NCI-H2107 treated with DMSO at 0.1 percent for 48 hours (cell line): ENCODE data around the gene JADE2.
"Not testable (repeated sequence)": the region's sequence is repeated elsewhere in the genome, so short reads cannot be mapped to it uniquely, and the experiment has no call there.

ENCODE experiments used
- DNase-seq: peaks from one replicate; lab custom pipeline; 2025; ENCODE audit not compliant: unreplicated experiment; lab: John Stamatoyannopoulos, UW

The JADE2 gene

DNA sequence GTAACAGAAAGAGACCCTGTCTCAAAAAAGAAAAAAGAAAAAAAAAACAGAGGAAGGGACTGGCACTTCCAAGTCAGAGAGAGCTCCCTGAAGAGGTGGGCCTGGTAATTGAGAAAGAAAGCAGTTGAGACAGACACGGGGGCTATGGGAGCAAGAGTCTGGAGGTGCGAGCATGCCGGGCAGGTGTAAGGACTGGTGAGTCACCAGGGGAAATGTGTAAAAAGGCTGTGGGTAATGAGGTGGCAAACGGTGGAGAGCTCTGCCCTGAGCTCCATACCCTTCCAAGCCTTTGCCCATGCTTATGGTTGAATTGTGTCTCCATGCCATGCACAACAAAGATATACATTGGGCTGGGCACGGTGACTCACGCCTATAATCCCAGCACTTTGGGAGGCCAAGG lies 18.0 kb upstream of the JADE2 start:
- no peak for DNase-seq

GRCh38 chr5:134508521-134509195 lies 16.8 kb upstream of the JADE2 start:
- DNase-seq, result no peak

DNA sequence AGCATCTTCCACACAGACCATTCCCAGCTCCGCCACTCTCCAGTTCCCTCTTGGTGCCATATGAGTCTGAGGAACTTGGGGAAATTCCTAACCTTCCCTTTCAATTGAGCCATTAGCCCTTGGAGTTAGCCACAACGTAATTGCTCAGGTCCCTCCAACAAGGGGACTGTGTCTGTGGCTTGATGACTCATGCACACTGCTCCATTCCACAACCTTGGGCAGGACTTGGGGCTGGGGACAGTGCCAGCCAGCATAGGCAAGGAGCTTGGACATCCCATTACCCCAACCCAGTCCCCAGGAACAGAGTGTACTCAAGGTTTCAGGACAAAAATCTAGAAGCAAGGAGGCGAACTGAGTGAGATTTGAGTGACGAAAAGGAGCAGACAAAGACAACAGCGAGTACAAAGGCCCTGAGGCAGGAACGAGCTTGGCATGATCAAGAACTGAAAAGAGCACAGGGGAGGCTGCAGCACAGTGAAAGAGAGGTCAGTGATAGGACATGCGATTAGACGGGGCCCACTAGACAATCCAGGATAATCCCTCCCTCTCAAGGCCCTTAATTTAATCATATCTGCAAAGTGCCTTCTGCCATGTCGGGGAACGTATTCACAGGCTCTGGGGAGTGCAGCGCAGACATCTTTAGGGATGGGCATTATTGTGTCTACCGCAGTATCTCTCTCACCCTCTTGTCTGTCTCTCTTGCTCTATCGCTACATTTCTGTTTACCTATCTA lies 16.0 kb upstream of the JADE2 start:
- no peak for DNase-seq

GRCh38 chr5:134510970-134511795 lies 14.3 kb upstream of the JADE2 start:
- no peak for DNase-seq

- no peak for DNase-seq
Observed at GRCh38 chr5:134511796-134512660, 13.4 kb upstream of the JADE2 start.

DNA sequence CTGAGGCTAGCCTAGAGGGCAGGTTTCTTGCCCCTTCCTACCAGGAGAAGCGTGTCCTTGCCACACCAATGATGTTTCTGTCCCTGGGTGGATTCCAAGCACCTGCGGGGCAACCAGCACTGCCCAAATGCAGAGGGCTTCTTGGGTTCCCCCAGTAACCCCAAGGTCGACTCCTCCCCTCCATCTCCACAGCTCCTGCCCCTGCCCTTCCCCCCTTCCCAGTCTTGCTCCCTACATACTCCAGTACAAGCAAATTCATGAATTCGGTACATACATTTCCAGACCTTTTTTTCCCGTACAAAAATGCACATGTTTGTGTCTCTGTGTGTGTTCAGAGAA lies 12.8 kb upstream of the JADE2 start:
- no peak for DNase-seq

GRCh38 chr5:134515801-134516200 lies 9.7 kb upstream of the JADE2 start:
- no peak for DNase-seq

GRCh38 chr5:134516984-134517383 lies 8.5 kb upstream of the JADE2 start:
- not testable (repeated sequence) for DNase-seq

DNA sequence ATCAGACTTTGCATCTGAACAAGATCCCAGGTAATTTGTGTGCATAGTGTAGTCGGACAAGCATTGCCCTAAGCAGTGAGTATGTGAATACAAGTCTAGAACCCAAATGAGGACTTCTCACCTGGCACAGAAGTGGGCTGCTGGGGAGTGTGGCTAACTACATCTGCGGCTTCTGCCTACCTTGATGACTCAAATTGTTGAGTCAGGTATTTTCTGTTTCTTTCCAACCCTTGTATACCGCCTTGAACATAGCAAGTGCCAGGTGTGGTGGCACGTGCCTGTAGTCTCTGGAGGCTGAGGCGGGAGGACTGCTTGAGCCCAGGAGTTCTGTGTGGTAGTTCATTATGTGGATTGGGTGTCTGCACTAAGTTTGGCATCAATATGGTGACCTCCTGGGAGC lies 7.9 kb upstream of the JADE2 start:
- DNase-seq, result no peak

DNA sequence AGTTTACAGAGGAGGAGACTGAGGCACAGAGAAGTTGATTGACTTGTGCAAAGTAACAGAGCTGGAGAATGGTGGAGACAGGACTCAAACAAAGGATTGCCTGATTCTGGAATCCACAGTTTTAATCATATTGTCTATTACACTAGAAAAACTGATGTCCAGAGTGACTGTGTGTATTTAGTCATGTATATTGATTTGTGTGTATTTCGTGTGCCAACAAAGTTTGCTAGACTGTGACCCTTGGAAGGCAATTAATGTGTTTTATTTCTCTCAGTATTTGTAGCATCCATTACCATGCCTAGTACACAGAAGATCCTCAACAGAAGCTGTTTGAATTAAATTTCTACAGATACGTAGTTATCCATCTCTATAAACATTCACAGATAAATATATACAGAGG lies 5.5 kb upstream of the JADE2 start:
- no peak for DNase-seq

GRCh38 chr5:134521841-134522240 lies 3.6 kb upstream of the JADE2 start:
- DNase-seq, result no peak

DNA sequence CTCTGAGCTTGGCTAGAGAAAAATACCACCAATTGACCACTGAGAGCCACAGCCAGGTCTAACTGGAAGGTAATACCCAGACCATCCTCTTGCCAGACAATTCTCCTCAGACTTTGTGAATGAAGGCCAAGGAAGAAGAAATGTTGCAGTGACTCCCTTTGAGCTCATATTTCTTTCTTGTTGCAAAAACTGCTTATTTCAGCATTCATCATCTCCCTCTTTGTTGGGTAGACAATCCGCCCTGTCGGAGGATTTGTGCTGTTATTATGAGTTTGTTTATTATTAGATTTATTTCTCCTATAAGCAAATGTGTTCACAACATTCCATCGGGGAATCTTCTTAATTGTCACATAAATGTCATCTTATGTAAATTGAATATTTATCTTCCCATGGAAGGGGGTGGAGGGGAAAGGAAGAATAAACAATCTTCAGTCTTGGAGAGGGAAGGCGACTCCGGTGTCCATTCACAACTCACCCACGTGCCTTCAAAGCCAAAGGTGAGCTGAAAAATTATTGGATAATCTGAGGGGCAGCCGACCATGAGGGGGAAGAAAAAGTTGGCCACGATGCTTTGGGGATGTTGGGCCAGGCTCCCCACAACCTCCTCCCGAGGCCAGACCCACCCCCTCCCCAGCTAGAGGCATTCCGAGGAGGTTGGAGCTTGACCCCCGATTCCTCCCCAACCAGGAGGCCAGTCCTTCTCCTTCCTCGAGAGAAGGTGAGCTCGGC lies 1.8 kb upstream of the JADE2 start:
- DNase-seq, result no peak

- DNase-seq, result no peak
Observed at GRCh38 chr5:134524272-134524825, 1.1 kb upstream of the JADE2 start.

DNA sequence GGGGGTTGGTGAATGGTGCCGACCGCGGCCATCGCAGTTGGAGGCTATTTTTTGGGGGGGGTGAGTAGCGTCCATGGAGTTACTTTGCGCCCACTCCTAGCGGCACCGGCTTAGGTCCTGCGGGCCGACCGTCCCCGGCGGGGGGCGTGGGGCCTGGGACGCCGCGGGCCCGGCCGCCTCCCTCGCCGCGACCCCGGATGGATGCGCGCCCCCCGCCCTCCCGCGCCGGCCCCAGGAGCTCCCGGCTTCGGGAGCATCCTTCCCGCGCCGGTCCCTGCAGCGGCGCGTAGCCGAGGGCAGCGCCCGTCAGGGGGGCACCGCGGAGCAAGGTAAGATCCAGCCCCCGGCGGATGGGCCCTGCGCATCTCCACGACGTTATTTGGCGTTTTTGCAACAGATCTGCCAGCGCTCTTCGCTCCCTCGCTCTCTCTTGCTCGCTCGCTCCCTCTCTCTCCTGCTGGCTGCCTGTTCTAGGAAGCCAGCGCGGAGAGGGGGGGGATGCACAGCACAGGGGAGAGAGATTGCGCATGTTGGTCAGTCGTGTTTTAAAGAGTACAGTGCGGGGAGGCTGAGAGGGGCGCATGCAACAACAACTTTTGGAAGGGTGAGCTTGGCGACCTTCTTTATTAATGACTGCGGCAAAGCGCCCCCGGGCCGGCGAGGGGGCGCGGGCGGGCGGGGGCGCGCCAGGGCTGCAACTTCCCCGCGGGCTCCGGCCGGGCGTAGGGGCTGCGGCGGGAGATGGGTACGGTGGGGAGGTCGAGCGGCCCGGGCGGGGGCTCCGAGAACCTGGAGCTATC lies 413 bp downstream of the JADE2 start:
- DNase-seq, result peak; percentile 14

DNA sequence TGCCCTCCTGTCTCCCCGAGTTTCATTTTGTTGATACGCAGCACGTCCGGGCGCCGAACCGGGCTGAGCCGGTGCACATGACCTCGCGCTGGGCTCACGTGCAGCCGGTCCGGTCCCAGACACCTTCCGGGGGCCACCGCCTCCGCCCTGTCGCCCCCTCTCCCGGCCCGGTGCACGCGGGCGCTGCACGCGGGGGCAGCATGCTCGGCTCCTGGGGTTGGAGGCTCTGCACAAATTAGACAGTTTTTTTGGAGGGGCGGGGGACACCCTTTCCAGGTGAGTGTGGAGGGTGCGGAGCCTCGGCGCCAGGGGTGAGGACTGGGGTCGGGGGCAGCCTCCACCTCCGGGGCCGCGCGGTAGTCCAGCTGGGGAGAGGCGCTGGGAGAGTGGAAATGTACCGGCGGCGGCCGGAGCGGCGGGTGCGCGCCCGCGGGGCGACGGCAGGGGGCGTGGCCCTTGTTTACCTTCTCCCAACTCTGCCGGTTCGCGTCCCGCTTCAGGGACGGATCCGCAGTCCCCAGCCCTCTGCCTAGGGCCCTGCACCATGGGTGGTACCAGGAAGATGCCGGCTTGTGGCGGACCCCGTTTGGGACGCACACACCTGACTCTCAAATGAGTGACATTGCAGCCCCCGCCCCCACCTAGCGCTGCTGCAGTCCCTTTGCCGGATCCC lies 1.1 kb downstream of the JADE2 start:
- DNase-seq, result no peak

DNA sequence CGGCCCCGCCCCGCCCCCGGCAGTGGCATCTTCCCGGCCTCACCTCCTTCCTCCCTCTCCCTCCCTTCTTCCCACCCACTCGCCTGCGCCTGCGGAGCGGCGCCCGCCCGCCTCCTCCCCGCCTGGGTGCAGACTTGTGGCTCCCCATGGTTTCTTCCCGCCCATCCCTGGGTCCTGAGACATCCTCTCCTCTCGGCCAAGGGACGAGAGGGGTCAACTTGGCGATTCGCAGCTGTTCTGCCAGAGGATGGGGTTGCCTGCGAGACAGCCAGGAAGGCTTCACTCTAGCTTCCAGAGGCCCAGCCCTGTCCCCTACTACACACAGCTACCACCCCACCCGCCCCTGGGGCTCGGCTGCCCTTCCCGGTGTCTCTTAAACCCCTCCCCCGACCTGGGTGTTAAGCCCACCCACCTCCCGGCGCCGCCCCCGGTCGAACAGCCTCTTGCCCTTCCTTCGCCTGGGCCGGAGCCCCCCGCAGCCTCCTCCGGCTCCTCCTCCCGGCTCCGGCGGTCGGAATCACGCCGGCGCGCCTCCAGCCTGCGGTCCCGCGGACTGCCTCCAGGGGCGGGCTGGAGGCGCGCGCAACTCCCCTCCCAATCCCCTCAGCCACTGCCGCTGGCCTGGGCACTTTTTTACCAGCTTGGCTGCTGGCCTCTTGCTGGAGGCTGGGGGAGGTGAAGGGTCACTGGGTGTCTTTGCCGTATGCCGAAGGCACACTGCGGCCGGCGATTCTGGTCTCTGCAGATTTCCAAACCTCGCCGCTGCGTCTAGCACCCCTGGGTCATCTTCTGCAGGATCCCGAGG lies 1.9 kb downstream of the JADE2 start:
- DNase-seq, result peak; percentile 40

DNA sequence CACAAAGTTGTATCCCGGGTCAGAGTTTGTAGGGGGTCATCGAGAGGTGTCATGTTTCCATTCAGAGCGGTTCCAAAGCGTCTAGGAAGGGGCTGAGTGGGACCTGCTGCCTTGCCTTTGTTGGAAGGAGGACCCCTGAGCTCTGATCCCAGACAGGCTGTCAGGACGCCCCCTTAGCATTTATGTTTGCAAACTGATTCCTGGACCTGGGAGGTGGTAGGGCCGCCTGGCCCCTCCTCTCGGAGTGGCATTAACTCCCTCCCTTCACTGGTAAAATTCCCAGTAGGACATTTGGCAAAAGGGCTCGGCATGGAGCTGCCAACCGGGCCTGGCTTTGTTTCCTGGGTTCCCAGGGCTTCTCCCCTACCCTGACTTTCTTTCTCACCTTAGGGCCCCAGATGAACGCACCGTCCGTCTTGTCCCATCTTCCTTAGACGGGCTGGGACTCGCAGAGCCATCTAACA lies 2.5 kb downstream of the JADE2 start:
- no peak for DNase-seq

- DNase-seq, result no peak
Observed at GRCh38 chr5:134528556-134528955, 3.1 kb downstream of the JADE2 start.
